Measurements from ENCODE around the gene NEURL4.

NEURL4 gene

DNA sequence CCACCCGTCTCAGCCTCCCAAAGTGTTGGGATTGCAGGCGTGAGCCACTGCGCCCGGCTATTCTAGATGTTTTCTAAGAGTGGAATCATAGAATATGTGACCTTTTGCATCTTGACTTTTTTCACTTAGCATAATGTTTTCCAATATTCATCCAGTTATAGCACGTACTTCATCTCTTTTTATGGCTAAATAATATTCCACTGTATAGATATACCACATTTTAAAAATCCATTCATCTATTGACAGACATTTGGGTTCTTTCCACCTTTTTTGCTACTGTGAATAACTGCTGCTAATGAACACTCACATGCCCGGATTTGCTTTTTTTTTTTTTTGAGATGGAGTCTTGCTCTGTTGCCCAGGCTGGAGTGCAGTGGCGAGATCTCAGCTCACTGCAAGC, 25.0 kb downstream of the NEURL4 start:
- no peaks in the 10 kb centered on the region for H3K27me3 Mint-ChIP-seq
- H3K9me3 Mint-ChIP-seq, result no peaks in the 10 kb centered on the region
- H3K36me3 Mint-ChIP-seq, result peaks cover 6% of the 10 kb centered on the region
- peak overlapping the region; percentile 62 for H3K27ac Mint-ChIP-seq
- peaks cover 2% of the 10 kb centered on the region for H3K4me1 Mint-ChIP-seq
- no peak overlapping the region for H3K4me3 Mint-ChIP-seq

DNA sequence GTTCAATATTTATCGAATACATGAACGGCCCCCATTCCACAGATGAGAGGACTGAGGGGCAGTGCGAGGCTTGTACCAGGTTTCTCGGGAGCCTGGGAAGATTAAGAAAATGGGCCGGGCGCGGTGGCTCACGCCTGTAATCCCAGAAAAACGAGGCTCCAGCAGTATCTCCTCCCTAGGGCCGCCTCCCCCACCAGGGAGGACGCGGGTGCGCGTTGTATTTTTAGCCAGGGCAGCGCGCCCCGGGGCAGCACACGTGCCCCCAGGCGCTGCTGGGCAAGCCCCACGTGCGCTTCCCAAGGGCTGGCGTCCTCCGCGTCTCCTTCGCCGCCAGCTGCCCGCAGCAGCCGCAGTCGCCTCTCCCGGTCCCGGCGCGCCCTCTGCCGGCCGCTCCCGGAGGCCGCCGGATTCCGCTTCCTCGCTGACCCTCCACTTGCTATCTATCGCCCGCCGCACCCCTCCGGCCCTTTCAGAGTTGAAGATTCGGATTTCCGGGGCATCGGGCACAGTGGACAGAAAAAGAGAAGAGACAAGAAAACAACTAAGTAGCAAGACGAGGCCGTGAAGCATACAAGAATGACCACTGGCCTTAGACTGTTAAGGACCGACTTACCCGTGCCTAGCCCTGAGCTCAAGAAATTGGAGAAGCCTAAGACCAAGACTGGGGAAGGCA, 32.8 kb downstream of the NEURL4 start:
- Mint-ChIP-seq H3K27me3 (peaks cover 8% of the 10 kb centered on the region), H3K4me1 (peaks cover 20% of the 10 kb centered on the region), H3K27ac (peak overlapping the region; percentile 51), H3K9me3 (no peaks in the 10 kb centered on the region), H3K4me3 (peak overlapping the region; percentile 84), H3K36me3 (no peaks in the 10 kb centered on the region)

GRCh38 chr17:7295230-7296180, 33.6 kb downstream of the NEURL4 start:
- Mint-ChIP-seq H3K9me3 (no peaks in the 10 kb centered on the region), H3K27me3 (peaks cover 8% of the 10 kb centered on the region), H3K4me3 (peak overlapping the region; percentile 84), H3K36me3 (no peaks in the 10 kb centered on the region), H3K27ac (peak overlapping the region; percentile 51), H3K4me1 (peaks cover 20% of the 10 kb centered on the region)

GRCh38 chr17:7294614-7295153, 34.5 kb downstream of the NEURL4 start, which contains the start of gene YBX2:
Gene YBX2, minus strand, starts transcription at chr17:7294639. Its CDS starts 139 bp downstream, at chr17:7294500.
- no peaks in the 10 kb centered on the region for H3K36me3 Mint-ChIP-seq
- H3K4me3 Mint-ChIP-seq, result peak within 1 kb of the TSS; percentile 84
- peaks cover 20% of the 10 kb centered on the region for H3K4me1 Mint-ChIP-seq
- peaks cover 8% of the 10 kb centered on the region for H3K27me3 Mint-ChIP-seq
- no peaks in the 10 kb centered on the region for H3K9me3 Mint-ChIP-seq
- H3K27ac Mint-ChIP-seq, result peak within 1 kb of the TSS; percentile 51

DNA sequence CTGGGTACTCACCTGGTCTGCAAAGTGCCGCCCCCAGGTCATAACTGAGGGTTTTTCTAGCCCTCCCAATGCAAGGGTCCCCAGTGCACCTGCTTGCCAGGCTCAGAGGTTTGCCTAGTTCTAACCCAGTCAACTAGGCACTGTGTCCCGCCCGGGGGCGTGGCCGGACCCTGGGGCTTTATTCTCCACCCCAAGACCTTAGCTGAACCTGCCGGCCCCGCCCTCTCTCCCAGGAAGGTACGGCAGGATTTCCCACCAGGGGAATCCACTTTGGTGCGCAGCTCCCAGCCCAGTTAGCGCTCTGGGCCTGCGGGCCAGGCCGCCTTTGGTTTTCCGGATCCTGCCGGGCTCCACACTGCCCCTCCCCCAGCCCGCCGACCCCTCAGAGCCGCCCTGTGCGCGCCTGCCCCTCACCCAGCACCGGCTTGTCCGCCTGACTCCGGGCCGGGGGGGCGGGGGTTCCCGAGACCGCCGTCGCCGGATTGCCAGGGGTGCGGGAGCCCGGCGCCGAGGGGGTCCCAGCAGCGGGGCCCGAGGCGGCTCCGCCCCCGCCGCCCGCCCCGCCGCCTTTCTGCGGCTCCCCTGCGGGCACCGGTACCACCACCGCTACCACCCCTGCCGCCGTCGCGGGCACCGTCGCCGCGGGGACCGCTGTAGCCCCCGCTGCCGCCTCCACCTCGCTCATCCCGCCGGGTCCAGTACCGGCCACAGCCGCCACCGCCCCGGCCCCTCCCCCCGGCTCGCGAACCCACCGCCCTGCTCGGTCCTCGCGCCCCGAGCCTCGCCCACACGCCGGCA, 35.1 kb downstream of the NEURL4 start:
- peak overlapping the region; percentile 59 for H3K4me3 Mint-ChIP-seq
- no peak overlapping the region for H3K27ac Mint-ChIP-seq
- peaks cover 20% of the 10 kb centered on the region for H3K4me1 Mint-ChIP-seq
- H3K36me3 Mint-ChIP-seq, result no peaks in the 10 kb centered on the region
- H3K27me3 Mint-ChIP-seq, result peaks cover 8% of the 10 kb centered on the region
- no peaks in the 10 kb centered on the region for H3K9me3 Mint-ChIP-seq

DNA sequence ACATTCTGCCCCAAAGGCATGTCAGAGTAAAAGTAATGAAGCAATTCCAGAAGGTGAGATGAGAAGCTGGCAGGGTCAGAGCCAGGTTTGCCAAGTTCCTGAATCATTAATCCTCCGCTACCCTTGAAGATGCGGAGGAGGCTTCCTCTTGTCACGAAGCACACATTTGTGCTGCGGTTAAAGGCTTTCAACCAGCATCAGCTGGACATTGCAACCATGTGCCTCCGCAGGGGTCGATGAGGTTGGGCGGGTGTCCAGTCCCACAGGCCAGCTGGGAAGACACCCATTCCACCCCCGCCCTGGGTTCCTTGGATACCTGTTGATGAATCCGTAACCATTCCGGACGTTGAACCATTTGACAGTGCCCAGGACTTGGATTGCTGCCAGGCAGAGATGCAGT, 36.0 kb downstream of the NEURL4 start:
- Mint-ChIP-seq H3K4me3 (no peak overlapping the region), H3K27me3 (peaks cover 8% of the 10 kb centered on the region), H3K9me3 (no peaks in the 10 kb centered on the region), H3K27ac (no peak overlapping the region), H3K36me3 (no peaks in the 10 kb centered on the region), H3K4me1 (peaks cover 20% of the 10 kb centered on the region)

GRCh38 chr17:7292729-7293128, 36.4 kb downstream of the NEURL4 start:
- H3K4me3 Mint-ChIP-seq, result no peak overlapping the region
- no peaks in the 10 kb centered on the region for H3K36me3 Mint-ChIP-seq
- H3K9me3 Mint-ChIP-seq, result no peaks in the 10 kb centered on the region
- H3K27ac Mint-ChIP-seq, result no peak overlapping the region
- peaks cover 8% of the 10 kb centered on the region for H3K27me3 Mint-ChIP-seq
- H3K4me1 Mint-ChIP-seq, result peaks cover 20% of the 10 kb centered on the region

DNA sequence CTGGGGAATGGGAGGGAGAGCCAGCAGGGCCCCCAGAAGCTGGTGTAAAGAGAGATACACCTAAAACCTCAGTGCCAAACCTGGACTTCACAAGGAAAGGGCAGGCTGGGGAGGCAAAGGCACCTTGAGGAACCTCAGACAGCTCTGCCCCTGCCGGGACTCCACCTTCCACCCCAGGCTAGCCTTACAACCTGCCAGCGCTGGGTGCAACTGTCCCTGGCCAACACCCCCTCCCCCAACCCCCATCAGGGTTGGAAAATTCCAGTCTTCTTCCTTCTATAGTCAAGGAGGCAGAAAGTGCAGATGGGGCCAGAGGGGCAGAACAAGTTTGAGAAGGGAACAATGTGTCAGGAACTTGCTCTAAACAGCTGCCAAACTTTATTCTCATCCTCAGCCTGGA, 36.9 kb downstream of the NEURL4 start:
- H3K4me3 Mint-ChIP-seq, result no peak overlapping the region
- no peaks in the 10 kb centered on the region for H3K36me3 Mint-ChIP-seq
- H3K27me3 Mint-ChIP-seq, result peaks cover 8% of the 10 kb centered on the region
- H3K9me3 Mint-ChIP-seq, result no peaks in the 10 kb centered on the region
- peaks cover 20% of the 10 kb centered on the region for H3K4me1 Mint-ChIP-seq
- H3K27ac Mint-ChIP-seq, result no peak overlapping the region

- Mint-ChIP-seq H3K27ac (no peak overlapping the region), H3K36me3 (no peaks in the 10 kb centered on the region), H3K27me3 (peaks cover 8% of the 10 kb centered on the region), H3K4me1 (peaks cover 11% of the 10 kb centered on the region), H3K9me3 (no peaks in the 10 kb centered on the region), H3K4me3 (no peak overlapping the region)
Observed at GRCh38 chr17:7290685-7291084, 38.5 kb downstream of the NEURL4 start.

DNA sequence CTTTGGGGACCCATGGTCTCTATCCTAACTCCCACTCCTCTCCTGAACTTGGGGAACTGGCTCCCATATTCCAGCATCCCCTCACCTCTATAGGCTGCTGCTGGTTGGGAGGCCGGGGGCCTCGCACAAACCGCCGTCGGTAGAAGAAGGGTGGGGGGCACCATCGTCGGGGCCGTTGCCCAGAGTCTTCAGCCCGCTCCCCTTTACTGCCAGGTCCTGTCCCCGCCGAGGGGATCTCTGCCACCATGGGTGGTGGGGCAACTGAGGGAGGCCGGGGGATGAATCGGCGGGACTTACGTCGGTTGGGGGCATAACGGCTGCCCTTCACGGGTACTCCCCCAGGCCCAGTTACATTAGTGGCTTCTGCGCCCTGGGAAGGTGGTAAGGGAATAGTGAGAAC, 39.0 kb downstream of the NEURL4 start:
- no peaks in the 10 kb centered on the region for H3K9me3 Mint-ChIP-seq
- H3K4me1 Mint-ChIP-seq, result peaks cover 7% of the 10 kb centered on the region
- no peak overlapping the region for H3K4me3 Mint-ChIP-seq
- H3K36me3 Mint-ChIP-seq, result no peaks in the 10 kb centered on the region
- H3K27me3 Mint-ChIP-seq, result peaks cover 4% of the 10 kb centered on the region
- H3K27ac Mint-ChIP-seq, result no peak overlapping the region

- Mint-ChIP-seq H3K4me1 (peaks cover 5% of the 10 kb centered on the region), H3K36me3 (no peaks in the 10 kb centered on the region), H3K9me3 (no peaks in the 10 kb centered on the region), H3K4me3 (no peak overlapping the region), H3K27ac (no peak overlapping the region), H3K27me3 (peaks cover 2% of the 10 kb centered on the region)
Observed at GRCh38 chr17:7289256-7290032, 39.7 kb downstream of the NEURL4 start.

DNA sequence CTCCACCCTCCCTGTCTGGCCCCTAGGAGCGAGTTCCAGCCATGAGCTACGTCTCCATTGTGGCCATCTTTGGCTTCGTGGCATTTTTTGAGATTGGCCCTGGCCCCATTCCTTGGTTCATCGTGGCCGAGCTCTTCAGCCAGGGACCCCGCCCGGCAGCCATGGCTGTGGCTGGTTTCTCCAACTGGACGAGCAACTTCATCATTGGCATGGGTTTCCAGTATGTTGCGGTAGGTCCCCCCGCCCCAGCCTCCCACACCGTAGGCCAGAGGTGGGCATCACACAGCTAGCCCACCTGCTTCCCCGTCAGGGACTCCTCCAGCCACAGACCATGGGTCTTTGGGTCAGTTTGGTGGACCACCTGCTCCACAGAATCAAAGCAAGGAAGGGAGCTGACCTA, 43.5 kb downstream of the NEURL4 start:
- Mint-ChIP-seq H3K27me3 (peaks cover 9% of the 10 kb centered on the region), H3K9me3 (no peaks in the 10 kb centered on the region), H3K4me3 (no peak overlapping the region), H3K4me1 (peaks cover 11% of the 10 kb centered on the region), H3K27ac (no peak overlapping the region), H3K36me3 (no peaks in the 10 kb centered on the region)

- Mint-ChIP-seq H3K9me3 (no peaks in the 10 kb centered on the region), H3K36me3 (no peaks in the 10 kb centered on the region), H3K4me3 (no peak overlapping the region), H3K27me3 (peaks cover 9% of the 10 kb centered on the region), H3K4me1 (peaks cover 11% of the 10 kb centered on the region), H3K27ac (no peak overlapping the region)
Observed at GRCh38 chr17:7284911-7285310, 44.2 kb downstream of the NEURL4 start.

DNA sequence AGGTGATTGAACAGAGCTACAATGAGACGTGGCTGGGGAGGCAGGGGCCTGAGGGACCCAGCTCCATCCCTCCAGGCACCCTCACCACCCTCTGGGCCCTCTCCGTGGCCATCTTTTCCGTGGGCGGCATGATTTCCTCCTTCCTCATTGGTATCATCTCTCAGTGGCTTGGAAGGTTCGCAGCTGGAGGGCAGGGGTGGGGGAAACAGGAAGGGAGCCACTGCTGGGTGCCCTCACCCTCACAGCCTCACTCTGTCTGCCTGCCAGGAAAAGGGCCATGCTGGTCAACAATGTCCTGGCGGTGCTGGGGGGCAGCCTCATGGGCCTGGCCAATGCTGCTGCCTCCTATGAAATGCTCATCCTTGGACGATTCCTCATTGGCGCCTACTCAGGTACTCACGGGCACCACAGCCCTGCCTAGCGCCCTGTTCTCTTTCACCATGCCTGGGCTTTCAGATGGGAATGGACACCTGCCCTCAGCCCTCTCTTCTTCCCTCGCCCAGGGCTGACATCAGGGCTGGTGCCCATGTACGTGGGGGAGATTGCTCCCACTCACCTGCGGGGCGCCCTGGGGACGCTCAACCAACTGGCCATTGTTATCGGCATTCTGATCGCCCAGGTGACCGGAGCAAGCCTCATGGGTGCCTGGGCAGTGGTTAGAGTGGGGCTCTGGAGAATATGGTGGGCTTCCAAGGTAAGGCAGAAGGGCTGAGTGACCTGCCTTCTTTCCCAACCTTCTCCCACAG, 45.5 kb downstream of the NEURL4 start:
- H3K27ac Mint-ChIP-seq, result no peak overlapping the region
- H3K4me1 Mint-ChIP-seq, result peaks cover 11% of the 10 kb centered on the region
- H3K36me3 Mint-ChIP-seq, result no peaks in the 10 kb centered on the region
- H3K4me3 Mint-ChIP-seq, result no peak overlapping the region
- H3K27me3 Mint-ChIP-seq, result peaks cover 9% of the 10 kb centered on the region
- no peaks in the 10 kb centered on the region for H3K9me3 Mint-ChIP-seq
